HPDE6-E6E7 (cell line): ENCODE data around the gene MRPL23.
"Not testable (repeated sequence)": the region's sequence is repeated elsewhere in the genome, so short reads cannot be mapped to it uniquely, and the experiment has no call there.

Source experiments
- DNase-seq: peaks from one replicate; pipeline ENCODE4 v3.0.0; 2011; ENCODE audit warnings: missing footprints; ENCODE audit errors: extremely low spot score

Gene MRPL23

DNA sequence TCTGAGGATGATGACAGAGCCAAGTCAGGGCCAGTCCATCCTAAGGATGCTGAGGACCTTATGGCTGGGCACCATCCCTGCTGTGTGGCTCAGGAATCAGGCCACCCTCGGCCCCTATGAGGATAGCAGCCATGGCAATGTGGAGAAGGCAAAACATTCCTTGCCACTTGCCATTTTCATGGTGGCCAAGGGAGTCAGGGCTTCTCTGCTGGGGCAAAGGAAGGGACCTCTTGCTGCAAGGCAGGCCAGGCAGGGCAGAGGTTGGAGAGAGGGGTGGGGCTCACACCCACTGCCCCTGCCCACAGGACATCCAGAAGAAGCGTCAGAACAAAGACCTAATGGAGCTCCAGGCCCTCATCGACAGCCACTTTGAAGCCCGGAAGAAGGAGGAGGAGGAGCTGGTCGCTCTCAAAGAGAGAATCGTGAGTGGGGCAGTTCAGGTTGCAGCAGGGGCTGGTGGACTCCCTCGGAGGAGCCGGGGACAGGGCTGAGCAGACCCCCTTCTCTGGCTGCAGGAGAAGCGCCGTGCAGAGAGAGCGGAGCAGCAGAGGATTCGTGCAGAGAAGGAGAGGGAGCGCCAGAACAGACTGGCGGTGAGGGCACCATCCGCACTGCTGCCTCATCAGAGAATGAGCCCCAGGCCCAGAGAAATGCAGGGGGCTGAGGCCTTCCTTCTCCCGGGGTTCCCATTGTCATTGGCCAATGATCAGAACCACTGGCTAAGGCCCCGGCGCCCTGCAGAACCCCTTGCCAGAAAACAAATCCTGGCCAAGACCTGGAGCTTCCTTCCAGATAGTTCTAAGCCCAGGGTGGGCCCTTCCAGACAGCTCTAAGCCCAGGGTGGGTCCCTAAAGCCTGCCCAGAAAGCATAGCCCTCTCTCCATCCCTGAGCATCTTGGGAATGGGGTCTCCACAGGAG, 13.5 kb upstream of the MRPL23 start:
- no peak for DNase-seq

DNA sequence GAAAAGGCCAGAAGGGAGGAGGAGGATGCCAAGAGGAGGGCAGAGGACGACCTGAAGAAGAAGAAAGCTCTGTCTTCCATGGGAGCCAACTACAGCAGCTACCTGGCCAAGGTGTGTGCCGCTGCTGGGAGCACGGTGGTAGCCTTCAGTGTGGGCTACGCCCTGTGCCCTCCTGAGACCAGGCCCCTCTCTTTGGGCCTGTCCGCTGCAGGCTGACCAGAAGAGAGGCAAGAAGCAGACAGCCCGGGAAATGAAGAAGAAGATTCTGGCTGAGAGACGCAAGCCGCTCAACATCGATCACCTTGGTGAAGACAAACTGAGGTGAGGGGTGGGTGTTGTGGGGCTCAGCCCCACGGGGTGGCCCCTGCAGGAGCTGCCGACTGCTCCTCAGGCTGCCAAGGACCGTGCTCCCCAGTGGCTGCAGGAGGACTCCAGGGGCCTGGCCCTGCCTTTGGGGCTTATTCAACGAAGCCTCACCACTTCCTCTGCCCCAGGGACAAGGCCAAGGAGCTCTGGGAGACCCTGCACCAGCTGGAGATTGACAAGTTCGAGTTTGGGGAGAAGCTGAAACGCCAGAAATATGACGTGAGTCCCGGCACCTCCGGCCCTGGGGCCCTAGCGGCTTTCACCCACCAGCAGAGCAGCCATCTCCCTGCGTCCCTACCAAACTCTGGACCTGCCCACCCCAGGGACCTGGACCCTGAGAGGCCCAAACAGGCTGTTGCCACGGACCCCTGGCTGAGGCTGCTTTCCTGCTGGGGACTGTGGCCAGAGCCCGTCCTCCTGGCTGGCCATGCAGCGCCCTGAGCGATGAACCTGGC, 12.6 kb upstream of the MRPL23 start:
- no peak for DNase-seq

GRCh38 chr11:1935156-1936071, 11.7 kb upstream of the MRPL23 start:
- no peak for DNase-seq

GRCh38 chr11:1936072-1936780, 10.9 kb upstream of the MRPL23 start:
- no peak for DNase-seq

GRCh38 chr11:1936781-1937615, 10.1 kb upstream of the MRPL23 start:
- DNase-seq: no peak

GRCh38 chr11:1937616-1938342, 9.4 kb upstream of the MRPL23 start:
- DNase-seq: no peak

- DNase-seq: no peak
Observed at GRCh38 chr11:1938343-1939005, 8.7 kb upstream of the MRPL23 start.

DNA sequence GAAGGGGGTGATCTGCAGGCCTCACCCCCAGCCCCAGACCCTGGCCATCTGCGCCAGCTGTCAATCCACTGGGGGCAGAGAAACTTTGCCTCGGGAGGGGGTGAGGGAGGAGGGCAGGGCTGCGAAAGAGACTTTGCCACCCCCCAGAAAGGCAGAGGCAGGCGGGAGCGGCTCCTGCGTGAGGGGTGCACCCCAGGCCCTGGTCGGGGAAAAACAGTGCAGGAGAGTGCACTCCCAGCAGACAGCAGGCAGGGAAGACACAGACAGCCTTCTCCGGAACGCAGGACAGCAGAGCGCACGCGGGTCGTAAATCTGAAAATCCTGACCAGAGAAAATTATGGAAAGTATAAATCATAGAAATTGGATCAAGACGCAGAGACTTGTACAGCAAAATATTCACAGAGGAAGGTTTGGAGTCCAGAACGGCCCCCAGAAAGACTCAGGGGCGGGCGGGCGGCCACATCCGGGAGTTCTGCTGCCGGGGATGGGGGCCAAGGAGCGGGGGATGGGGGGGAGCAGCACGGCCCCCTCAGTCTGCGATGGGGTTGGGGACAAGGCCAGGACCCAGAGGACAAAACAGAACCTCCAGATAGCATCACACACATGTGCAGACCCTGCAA, 8.0 kb upstream of the MRPL23 start:
- no peak for DNase-seq

DNA sequence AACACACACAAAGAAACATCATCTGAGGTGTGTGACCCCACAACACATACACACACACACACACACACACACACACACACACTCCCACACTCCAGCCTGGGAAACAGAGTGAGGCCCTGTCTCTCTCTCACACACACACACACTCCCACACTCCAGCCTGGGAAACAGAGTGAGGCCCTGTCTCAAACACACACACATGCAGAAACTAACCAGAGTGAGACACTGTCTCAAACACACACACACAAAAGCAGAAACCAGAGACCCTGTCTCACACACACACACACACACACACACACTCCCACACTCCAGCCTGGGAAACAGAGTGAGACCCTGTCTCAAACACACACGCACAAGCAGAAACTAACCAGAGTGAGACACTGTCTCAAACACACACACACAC, 7.3 kb upstream of the MRPL23 start:
- DNase-seq: not testable (repeated sequence)

DNA sequence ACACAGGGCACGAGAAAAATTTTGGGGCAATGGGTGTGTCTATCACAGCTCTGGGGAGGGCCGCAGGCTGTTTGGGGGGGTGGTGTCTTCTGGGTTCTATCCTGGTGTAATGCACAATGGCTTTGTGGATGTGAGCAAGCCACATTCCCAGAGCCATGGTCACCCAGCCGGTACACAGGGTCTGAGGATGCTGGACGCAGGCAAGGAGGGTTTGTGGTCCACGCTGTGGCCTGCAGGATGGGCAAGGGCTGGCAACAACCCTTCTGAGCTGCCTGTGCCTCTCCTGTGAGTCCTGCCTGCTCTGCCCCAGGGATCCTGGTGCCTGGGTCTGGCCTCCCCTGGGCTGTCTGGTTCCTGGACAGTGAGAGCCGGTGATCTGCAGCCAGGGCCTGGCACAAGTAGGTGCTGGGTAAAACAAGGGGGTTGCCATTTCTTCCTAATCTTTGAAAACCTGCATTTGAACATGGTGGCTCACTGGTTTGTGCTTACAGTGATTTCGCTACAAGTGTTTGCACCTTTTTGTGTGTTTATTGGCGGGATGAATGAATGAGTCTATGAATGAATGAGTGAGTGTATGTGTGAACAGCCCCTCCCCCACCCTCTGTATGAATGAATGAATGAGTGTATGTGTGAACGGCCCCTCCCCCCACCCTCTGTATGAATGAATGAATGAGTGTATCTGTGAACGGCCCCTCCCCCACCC, 4.4 kb upstream of the MRPL23 start:
- no peak for DNase-seq

DNA sequence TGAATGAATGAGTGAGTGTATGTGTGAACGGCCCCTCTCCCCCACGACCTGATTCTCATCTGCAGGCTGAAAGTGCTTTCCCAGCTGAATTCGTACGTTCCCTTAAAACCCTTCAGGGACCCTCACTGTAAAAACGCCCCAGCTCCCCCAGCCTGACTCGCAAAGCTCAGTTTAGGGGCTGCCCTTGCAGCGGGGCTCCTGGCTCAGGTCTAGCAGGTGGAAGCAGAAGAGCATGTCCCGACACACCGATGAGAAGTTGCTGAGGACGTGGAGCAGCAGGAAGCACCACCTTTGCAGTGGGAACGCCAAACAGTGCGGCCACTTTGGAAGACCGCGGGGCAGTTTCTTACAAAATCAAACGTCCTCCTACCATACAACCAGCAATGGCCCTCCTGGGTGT, 3.6 kb upstream of the MRPL23 start:
- DNase-seq: no peak

DNA sequence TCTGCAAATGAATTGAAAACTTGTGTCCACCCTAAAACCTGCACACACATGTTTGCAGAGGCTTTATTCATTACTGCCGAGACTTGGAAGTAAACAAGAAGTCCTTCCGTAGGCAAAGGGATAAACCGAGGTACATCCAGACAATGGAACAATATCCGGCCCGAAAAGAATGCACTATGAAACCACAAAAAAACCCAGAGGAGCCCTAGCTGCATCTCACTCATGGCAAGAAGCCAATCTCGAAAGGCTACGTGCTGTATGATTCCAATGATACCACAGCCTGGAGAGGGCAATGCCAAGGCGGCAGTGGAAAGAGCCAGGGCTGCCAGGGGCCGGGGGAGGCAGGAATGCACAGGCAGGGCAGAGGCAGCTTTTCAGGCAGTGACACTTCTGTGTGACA, 3.2 kb upstream of the MRPL23 start:
- no peak for DNase-seq

DNA sequence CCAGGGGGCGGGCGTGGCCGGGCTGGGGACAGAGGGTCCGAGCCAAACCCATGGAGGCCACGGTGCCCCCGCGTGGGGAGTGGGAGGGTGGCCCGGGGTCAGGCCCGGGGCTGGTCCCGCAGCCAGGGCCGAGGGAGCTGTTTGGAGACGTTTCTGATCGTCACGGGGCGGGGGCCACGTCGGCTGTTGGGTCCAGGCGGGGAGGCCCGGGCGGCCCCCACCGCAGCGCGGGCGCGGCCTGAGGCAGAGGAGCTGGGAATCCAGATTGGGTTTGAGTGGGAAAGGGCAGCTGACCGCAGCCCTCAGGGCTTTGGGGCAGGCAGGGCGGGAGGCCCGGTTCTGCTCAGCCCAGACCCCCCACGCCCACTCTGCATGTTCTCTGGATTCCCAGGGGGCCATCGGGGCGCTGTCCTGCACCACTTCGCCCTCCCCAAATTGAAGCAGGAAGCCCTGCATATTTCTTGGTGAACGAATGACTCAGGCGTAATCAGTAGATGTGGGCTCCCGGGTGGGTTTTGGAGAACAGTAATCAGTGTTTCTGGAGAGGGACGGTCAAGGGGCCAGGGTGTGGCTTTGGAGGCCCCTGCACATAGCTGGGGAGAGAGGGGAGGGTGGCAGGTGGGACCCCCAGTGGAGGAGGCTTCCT, 583 bp downstream of the MRPL23 start:
- DNase-seq: no peak

DNA sequence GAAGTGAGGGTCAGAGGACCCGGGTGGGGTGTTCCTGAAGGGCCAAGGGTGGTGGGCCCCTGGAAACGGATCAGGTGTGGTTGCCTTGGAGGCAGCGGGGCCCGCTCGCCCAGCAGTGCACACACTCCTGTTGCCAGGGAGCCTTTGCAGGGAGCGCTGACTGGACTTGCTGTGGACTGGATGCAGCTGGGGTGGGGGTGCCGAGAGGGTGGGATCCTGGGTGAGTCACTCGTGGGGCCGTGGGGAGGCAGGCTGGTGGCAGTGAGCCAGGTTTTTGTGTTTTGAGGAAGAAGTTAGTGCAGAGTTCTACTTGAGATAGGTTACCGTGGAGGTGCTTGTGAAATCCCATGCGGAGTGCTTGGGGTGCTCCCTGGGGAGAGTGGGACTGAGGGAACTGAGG, 1.3 kb downstream of the MRPL23 start:
- DNase-seq: no peak

- DNase-seq: no peak
Observed at GRCh38 chr11:1949302-1949701, 2.2 kb downstream of the MRPL23 start.

- no peak for DNase-seq
Observed at GRCh38 chr11:1949922-1950321, 2.8 kb downstream of the MRPL23 start.

DNA sequence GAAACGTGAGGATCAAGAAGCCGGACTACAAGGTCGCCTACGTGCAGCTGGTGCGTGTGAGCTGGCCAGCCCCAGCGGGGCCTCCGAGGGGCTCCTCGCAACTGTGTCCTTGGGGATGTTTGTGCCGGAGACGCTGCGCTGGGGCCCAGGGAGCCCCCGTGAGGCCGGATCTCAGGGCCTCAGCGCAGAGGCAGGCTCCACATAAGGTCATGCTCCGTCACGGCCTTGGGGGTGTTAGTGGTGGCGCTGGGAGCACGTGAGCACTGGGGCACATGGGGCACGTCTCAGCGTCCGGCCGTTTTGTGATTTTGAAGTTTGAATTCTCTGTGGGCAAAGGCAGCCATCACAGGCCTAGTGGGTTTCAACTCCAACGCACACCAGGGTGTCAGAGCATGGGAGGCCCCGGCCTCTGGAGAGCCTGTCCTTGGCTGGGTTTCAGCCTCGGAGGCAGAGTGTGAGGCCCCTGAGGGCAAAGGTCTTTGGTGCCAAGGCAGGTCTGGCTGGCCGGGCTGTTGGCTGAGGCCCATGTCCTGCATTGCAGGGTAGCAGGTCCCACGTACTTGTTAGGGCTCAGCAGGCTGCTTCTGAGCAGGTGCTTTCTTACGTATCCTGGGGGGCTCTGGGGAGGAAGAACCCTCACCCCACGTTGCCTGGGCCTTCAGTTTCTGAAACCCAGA, 5.8 kb downstream of the MRPL23 start:
- no peak for DNase-seq
